ENCODE measurements around the gene ABHD8. TPM values are rescaled to one million over a fixed set of nuclear protein-coding genes. Genes with fewer than 3 reads are reported as not detected.

ABHD8 gene
- total RNA-seq, 3 donors from 2014 or later = 3.6 to 4.5 (median 3.7) TPM

- H3K36me3 Mint-ChIP-seq (ENCODE audit: insufficient read depth) = no peaks in the 10 kb centered on the region
- H3K4me1 Mint-ChIP-seq (ENCODE audit: low read depth) = peaks cover 22% of the 10 kb centered on the region
- no peaks in the 10 kb centered on the region for H3K27me3 Mint-ChIP-seq (ENCODE audit: low read depth)
- DNase-seq = no peak
- no peak for ATAC-seq
- H3K9me3 Mint-ChIP-seq = peaks cover 4% of the 10 kb centered on the region
- H3K4me3 Mint-ChIP-seq = no peak overlapping the region
Measured at GRCh38 chr19:17262557-17262956, 40.7 kb downstream of the ABHD8 start.

- no peak overlapping the region for H3K4me3 Mint-ChIP-seq
- no peaks in the 10 kb centered on the region for H3K36me3 Mint-ChIP-seq (ENCODE audit: insufficient read depth)
- H3K27me3 Mint-ChIP-seq (ENCODE audit: low read depth) = no peaks in the 10 kb centered on the region
- H3K4me1 Mint-ChIP-seq (ENCODE audit: low read depth) = peaks cover 13% of the 10 kb centered on the region
- ATAC-seq (peak; percentile 100), DNase-seq (peak; percentile 88)
- H3K9me3 Mint-ChIP-seq = no peaks in the 10 kb centered on the region
Measured at GRCh38 chr19:17260842-17261325, 42.3 kb downstream of the ABHD8 start.

GRCh38 chr19:17259934-17260333, 43.3 kb downstream of the ABHD8 start:
- Mint-ChIP-seq H3K9me3 (no peaks in the 10 kb centered on the region), H3K27me3 (ENCODE audit: low read depth) (no peaks in the 10 kb centered on the region), H3K4me1 (ENCODE audit: low read depth) (peaks cover 13% of the 10 kb centered on the region), H3K4me3 (no peak overlapping the region), H3K36me3 (ENCODE audit: insufficient read depth) (no peaks in the 10 kb centered on the region)
- DNase-seq = no peak
- no peak for ATAC-seq

- no peaks in the 10 kb centered on the region for H3K9me3 Mint-ChIP-seq
- ATAC-seq (no peak), DNase-seq (no peak)
- no peaks in the 10 kb centered on the region for H3K36me3 Mint-ChIP-seq (ENCODE audit: insufficient read depth)
- no peaks in the 10 kb centered on the region for H3K27me3 Mint-ChIP-seq (ENCODE audit: low read depth)
- no peak overlapping the region for H3K4me3 Mint-ChIP-seq
- H3K4me1 Mint-ChIP-seq (ENCODE audit: low read depth) = peaks cover 8% of the 10 kb centered on the region
Measured at GRCh38 chr19:17259118-17259780, 44.0 kb downstream of the ABHD8 start.

GRCh38 chr19:17256130-17256529, 47.1 kb downstream of the ABHD8 start:
- no peak for ATAC-seq
- H3K4me1 Mint-ChIP-seq (ENCODE audit: low read depth) = peaks cover 6% of the 10 kb centered on the region
- no peaks in the 10 kb centered on the region for H3K36me3 Mint-ChIP-seq (ENCODE audit: insufficient read depth)
- no peak overlapping the region for H3K4me3 Mint-ChIP-seq
- no peaks in the 10 kb centered on the region for H3K27me3 Mint-ChIP-seq (ENCODE audit: low read depth)
- H3K9me3 Mint-ChIP-seq = no peaks in the 10 kb centered on the region
- DNase-seq = no peak

GRCh38 chr19:17255150-17255621, 48.0 kb downstream of the ABHD8 start:
- Mint-ChIP-seq H3K4me1 (ENCODE audit: low read depth) (no peaks in the 10 kb centered on the region), H3K4me3 (no peak overlapping the region), H3K27me3 (ENCODE audit: low read depth) (no peaks in the 10 kb centered on the region), H3K36me3 (ENCODE audit: insufficient read depth) (no peaks in the 10 kb centered on the region), H3K9me3 (no peaks in the 10 kb centered on the region)
- DNase-seq (no peak), ATAC-seq (no peak)

- no peak for ATAC-seq
- no peak for DNase-seq
- Mint-ChIP-seq H3K9me3 (no peaks in the 10 kb centered on the region), H3K4me1 (ENCODE audit: low read depth) (no peaks in the 10 kb centered on the region), H3K27me3 (ENCODE audit: low read depth) (no peaks in the 10 kb centered on the region), H3K4me3 (no peak overlapping the region), H3K36me3 (ENCODE audit: insufficient read depth) (no peaks in the 10 kb centered on the region)
Measured at GRCh38 chr19:17254636-17255035, 48.6 kb downstream of the ABHD8 start.

- peaks cover 5% of the 10 kb centered on the region for H3K4me1 Mint-ChIP-seq (ENCODE audit: low read depth)
- no peak overlapping the region for H3K4me3 Mint-ChIP-seq
- no peaks in the 10 kb centered on the region for H3K36me3 Mint-ChIP-seq (ENCODE audit: insufficient read depth)
- H3K9me3 Mint-ChIP-seq = no peaks in the 10 kb centered on the region
- DNase-seq (no peak), ATAC-seq (no peak)
- peaks cover 3% of the 10 kb centered on the region for H3K27me3 Mint-ChIP-seq (ENCODE audit: low read depth)
Measured at GRCh38 chr19:17249887-17250548, 53.2 kb downstream of the ABHD8 start.

- no peaks in the 10 kb centered on the region for H3K9me3 Mint-ChIP-seq
Measured at GRCh38 chr19:17248011-17248776, 55.0 kb downstream of the ABHD8 start.

GRCh38 chr19:17246681-17247425, 56.4 kb downstream of the ABHD8 start:
- H3K4me1 Mint-ChIP-seq (ENCODE audit: low read depth) = peaks cover 5% of the 10 kb centered on the region
- H3K27me3 Mint-ChIP-seq (ENCODE audit: low read depth) = peaks cover 3% of the 10 kb centered on the region
- H3K4me3 Mint-ChIP-seq = peak overlapping the region; percentile 84
- DNase-seq (no peak), ATAC-seq (no peak)
- no peaks in the 10 kb centered on the region for H3K36me3 Mint-ChIP-seq (ENCODE audit: insufficient read depth)
- no peaks in the 10 kb centered on the region for H3K9me3 Mint-ChIP-seq

More at GRCh38 chr19:17248011-17248776, 55.0 kb downstream of the ABHD8 start:
- DNase-seq (no peak), ATAC-seq (no peak)
- H3K4me1 Mint-ChIP-seq (ENCODE audit: low read depth) = peaks cover 5% of the 10 kb centered on the region
- peaks cover 3% of the 10 kb centered on the region for H3K27me3 Mint-ChIP-seq (ENCODE audit: low read depth)
- H3K4me3 Mint-ChIP-seq = peak overlapping the region; percentile 31
- H3K36me3 Mint-ChIP-seq (ENCODE audit: insufficient read depth) = no peaks in the 10 kb centered on the region

- H3K9me3 Mint-ChIP-seq = no peaks in the 10 kb centered on the region
Measured at GRCh38 chr19:17245535-17245984, 57.7 kb downstream of the ABHD8 start, which contains the start of gene NR2F6. NR2F6 (minus strand) TSS chr19:17245919; CDS start chr19:17245220, 699 bp downstream.

GRCh38 chr19:17244618-17245534, 58.3 kb downstream of the ABHD8 start:
- peaks cover 3% of the 10 kb centered on the region for H3K27me3 Mint-ChIP-seq (ENCODE audit: low read depth)
- DNase-seq (no peak), ATAC-seq (peak; percentile 32)
- H3K36me3 Mint-ChIP-seq (ENCODE audit: insufficient read depth) = no peaks in the 10 kb centered on the region
- H3K4me3 Mint-ChIP-seq = peak overlapping the region; percentile 70
- H3K9me3 Mint-ChIP-seq = no peaks in the 10 kb centered on the region
- H3K4me1 Mint-ChIP-seq (ENCODE audit: low read depth) = peaks cover 5% of the 10 kb centered on the region

More at GRCh38 chr19:17245535-17245984, 57.7 kb downstream of the ABHD8 start, which contains the start of gene NR2F6:
- Mint-ChIP-seq H3K36me3 (ENCODE audit: insufficient read depth) (no peaks in the 10 kb centered on the region), H3K4me3 (peak within 1 kb of the TSS; percentile 84), H3K27me3 (ENCODE audit: low read depth) (peaks cover 3% of the 10 kb centered on the region), H3K4me1 (ENCODE audit: low read depth) (peaks cover 5% of the 10 kb centered on the region)
- DNase-seq = no peak
- no peak for ATAC-seq
